Thoracic aorta (tissue), 2 donors: ENCODE measurements around the gene BSDC1. TPM values are rescaled to one million over a fixed set of nuclear protein-coding genes. Genes with fewer than 3 reads are reported as not detected.

ENCODE experiments used
- ATAC-seq: fragments of 150-250 bp; one replicate; pipeline ENCODE4 v1.8.0; 2017; ENCODE audit warnings: low read depth; ENCODE audit not compliant: insufficient number of reproducible peaks, low FRiP score
- DNase-seq: peaks from one replicate; pipeline ENCODE4 v3.0.0-alpha.2; 2020; ENCODE audit warnings: low spot score
- H3K27ac ChIP-seq, 2 donors: fragments of 200-600 bp; sonication (generic); 1 replicate in 1 of 2; 2 replicates in 1 of 2; pipeline ENCODE4 v1.5.1; 2016; ENCODE audit warnings: mild to moderate bottlenecking in 2 of 2, moderate library complexity in 2 of 2
- H3K27me3 ChIP-seq: fragments of 200-600 bp; sonication (generic); replicated peaks from 2 replicates; pipeline ENCODE4 v1.6.0; 2016; ENCODE audit warnings: mild to moderate bottlenecking; ENCODE audit not compliant: insufficient read depth
- H3K36me3 ChIP-seq: fragments of 200-600 bp; sonication (generic); one replicate; pipeline ENCODE4 v1.5.1; 2016
- H3K4me1 ChIP-seq, 2 donors: fragments of 200-600 bp; sonication (generic); 1 replicate in 1 of 2; 2 replicates in 1 of 2; pipeline versions ENCODE4 v1.5.1 to v1.6.0; 2016; ENCODE audit warnings: low read depth in 2 of 2, mild to moderate bottlenecking in 1 of 2; ENCODE audit not compliant: control insufficient read depth in 1 of 2
- H3K4me3 ChIP-seq: fragments of 200-600 bp; sonication (generic); 2 replicates; pipeline ENCODE4 v1.5.1; 2016; ENCODE audit warnings: mild to moderate bottlenecking
- H3K9me3 ChIP-seq: fragments of 200-600 bp; sonication (generic); 2 replicates; pipeline ENCODE4 v1.5.1; 2016
- total RNA-seq, 2 donors: library from RNA; depleted of rRNA; stranded (reverse); fragments of >200 nt; gene quantifications; one replicate each; pipeline versions ENCODE4 v1.1.0 to v1.2.3, GENCODE V29; 2016
- TF ChIP-seq, protein P1 (sequence below): fragments of 200-600 bp; sonication (generic); IDR thresholded peaks from one replicate; pipeline ENCODE4 v1.5.1; 2019; ENCODE audit warnings: antibody characterized with exemption

Gene BSDC1
- total RNA-seq, 2 donors from 2014 or later, result 70.8 to 84.9 TPM

DNA sequence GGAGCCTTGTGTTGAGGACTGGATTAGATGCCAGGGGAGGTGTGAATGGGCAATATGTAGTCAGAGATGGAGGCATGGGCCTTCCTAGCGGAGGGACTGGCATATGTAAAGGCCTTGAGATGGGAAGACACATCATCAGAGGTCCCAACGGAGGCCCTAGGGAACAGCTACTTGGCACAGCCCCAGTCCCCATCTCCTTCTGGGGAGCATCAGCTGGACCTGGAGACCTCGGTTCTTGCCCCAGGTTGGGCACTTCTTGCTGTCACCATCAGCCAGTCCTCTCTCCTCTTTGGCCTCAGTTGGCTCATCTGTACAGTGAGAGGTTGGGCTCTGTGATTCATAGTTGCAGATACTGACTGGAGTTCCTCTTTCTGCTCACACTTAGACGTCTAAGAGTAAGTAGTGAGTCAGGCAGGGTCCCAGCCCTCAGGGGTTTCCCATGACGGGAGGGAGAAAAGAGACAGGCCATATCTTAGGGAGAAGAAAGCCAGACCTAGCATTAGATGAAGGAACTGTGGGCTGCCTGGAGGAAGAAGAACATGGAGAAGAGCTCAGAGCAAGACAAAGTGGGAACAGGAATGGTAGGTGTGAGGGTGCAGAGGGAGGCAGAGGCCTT lies 54.8 kb downstream of the BSDC1 start:
- ATAC-seq (no peak), DNase-seq (no peak)
- H3K27ac ChIP-seq, result no peak overlapping the region
- no peak overlapping the region for H3K4me3 ChIP-seq
- H3K9me3 ChIP-seq, result no peaks in the 10 kb centered on the region
- H3K27me3 ChIP-seq, result no peaks in the 10 kb centered on the region
- H3K36me3 ChIP-seq, result no peaks in the 10 kb centered on the region
- TF ChIP-seq, protein P1, sequence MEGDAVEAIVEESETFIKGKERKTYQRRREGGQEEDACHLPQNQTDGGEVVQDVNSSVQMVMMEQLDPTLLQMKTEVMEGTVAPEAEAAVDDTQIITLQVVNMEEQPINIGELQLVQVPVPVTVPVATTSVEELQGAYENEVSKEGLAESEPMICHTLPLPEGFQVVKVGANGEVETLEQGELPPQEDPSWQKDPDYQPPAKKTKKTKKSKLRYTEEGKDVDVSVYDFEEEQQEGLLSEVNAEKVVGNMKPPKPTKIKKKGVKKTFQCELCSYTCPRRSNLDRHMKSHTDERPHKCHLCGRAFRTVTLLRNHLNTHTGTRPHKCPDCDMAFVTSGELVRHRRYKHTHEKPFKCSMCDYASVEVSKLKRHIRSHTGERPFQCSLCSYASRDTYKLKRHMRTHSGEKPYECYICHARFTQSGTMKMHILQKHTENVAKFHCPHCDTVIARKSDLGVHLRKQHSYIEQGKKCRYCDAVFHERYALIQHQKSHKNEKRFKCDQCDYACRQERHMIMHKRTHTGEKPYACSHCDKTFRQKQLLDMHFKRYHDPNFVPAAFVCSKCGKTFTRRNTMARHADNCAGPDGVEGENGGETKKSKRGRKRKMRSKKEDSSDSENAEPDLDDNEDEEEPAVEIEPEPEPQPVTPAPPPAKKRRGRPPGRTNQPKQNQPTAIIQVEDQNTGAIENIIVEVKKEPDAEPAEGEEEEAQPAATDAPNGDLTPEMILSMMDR, result no peak
- peaks cover 5 to 19% of the 10 kb centered on the region in 2 donors for H3K4me1 ChIP-seq

DNA sequence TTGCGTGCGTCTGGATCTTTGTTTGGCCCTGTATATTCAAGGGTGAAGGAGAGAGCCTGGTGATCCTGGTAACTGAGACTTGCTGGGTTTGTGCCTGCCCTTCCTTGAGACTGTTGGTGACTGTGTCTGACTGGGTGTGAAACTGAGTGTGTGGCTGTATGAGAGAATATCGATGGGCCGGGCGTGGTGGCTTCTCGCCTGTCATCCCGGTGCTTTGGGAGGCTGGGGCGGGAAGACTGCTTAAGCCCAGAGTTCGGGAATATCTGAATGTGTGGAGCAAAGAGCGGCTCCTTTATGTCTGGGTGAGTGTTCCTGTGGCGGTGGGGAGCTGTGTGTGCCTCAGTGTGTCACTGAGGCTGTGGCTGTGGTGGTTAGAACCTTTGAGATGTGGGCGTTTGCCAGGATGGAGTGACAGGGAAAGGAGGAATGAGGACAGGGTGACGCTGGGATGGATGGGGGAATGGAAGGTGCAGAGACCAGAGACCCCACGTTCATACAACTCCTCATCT lies 55.5 kb downstream of the BSDC1 start:
- TF ChIP-seq, protein P1, result no peak
- Histone ChIP-seq H3K27ac (no peak overlapping the region), H3K27me3 (no peaks in the 10 kb centered on the region), H3K4me3 (no peak overlapping the region), H3K9me3 (no peaks in the 10 kb centered on the region), H3K4me1 (peaks cover 5 to 19% of the 10 kb centered on the region in 2 donors), H3K36me3 (no peaks in the 10 kb centered on the region)
- DNase-seq (no peak), ATAC-seq (no peak)

DNA sequence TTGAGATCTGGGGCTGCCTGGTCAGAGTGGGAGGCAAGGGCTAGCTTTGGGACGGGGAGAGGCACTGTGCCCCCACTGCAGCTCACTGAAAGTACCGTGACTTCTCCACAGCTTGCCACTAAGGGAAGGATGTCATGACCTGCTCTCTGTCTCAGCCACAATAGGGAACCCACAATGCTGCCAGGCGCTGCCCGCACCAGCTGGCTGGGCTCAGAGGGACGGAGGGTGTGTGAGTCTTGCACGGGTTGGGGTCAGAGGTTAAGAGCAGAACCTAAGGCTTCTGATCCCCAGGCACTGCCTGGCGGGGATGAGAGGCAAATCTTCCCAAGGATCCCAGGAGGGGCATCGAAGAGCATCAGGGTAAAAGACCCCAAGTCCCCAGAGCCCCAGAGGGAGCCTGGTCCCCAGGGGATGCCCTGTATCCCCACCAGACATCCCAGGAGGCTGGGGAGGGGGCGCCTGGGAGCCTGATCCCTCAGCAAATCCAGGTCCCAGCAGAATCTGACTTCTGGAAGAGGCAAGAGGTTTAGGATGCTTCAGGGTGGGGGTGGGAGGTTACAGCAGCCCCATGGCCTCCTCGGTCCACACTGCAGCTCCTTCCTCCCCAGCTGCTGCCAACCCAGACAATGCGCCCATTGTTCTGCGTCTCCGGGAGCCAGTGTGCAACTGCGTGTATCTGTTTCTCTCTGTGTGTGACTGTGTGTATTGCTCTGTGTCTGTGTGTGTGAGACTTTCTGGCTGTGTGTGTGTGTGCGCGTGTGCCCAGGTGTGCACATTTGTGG lies 56.2 kb downstream of the BSDC1 start:
- Histone ChIP-seq H3K4me1 (peaks cover 5 to 19% of the 10 kb centered on the region in 2 donors), H3K27ac (no peak overlapping the region), H3K9me3 (no peaks in the 10 kb centered on the region), H3K27me3 (no peaks in the 10 kb centered on the region), H3K4me3 (no peak overlapping the region), H3K36me3 (no peaks in the 10 kb centered on the region)
- TF ChIP-seq, protein P1, result no peak
- no peak for DNase-seq
- ATAC-seq, result no peak

DNA sequence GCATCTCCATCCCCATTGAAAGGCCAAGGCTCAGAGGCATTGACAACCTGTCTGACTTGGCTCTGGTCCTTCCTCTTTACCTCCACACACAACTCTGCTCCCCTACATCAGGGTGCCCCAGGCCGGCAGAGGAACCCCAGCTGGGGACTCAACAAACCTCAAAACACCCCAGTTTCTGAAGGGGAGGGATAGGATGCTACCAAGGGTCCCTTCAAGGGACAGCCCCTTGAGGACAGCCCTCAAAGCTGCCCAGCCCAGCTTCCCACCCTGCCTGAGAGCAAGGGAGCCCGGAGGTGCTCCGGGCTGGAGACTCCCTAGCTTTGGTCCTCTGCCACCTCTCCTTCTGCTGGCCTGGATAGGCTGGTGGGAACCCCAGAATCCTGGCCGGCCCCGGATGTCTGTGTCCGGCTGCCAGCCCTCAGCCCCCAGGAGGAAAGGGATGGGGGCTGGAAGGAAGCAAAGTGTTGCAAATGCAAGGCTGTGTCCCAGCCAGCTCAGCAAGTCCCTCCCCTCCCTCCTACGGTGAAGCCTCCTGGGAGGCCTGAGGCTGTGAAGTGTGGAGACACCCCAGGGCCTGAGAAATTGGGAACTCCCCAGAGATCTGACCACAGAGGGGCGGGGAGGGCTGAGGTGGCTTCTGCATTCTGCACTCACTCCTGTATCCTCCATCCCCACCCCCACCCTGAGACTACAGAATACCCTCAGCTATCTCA lies 57.1 kb downstream of the BSDC1 start:
- no peak for ATAC-seq

More for the DNA sequence above, 57.1 kb downstream of the BSDC1 start:
- no peaks in the 10 kb centered on the region for H3K9me3 ChIP-seq
- no peak overlapping the region for H3K27ac ChIP-seq
- DNase-seq, result no peak
- peaks cover 5 to 19% of the 10 kb centered on the region in 2 donors for H3K4me1 ChIP-seq
- TF ChIP-seq, protein P1, result no peak
- no peaks in the 10 kb centered on the region for H3K27me3 ChIP-seq
- peaks cover 7% of the 10 kb centered on the region for H3K36me3 ChIP-seq
- no peak overlapping the region for H3K4me3 ChIP-seq
